Thyroid gland (tissue), 4 donors: ENCODE data around the gene SS18L1. TPM values are rescaled to one million over a fixed set of nuclear protein-coding genes. Genes with fewer than 3 reads are reported as not detected.

Source experiments
- DNase-seq, 2 donors: peaks; one replicate each; pipeline ENCODE4 v3.0.0-alpha.2; 2019
- H3K27ac ChIP-seq, 3 donors: fragments of 200-600 bp; sonication (generic); 1 replicate in 2 of 3; 2 replicates in 1 of 3; pipeline ENCODE4 v1.5.1; 2016 to 2019; ENCODE audit warnings: mild to moderate bottlenecking in 1 of 3, moderate library complexity in 1 of 3
- H3K27me3 ChIP-seq: fragments of 200-600 bp; sonication (generic); one replicate; pipeline ENCODE4 v1.5.1; 2019
- H3K36me3 ChIP-seq, 2 donors: fragments of 200-600 bp; sonication (generic); one replicate each; pipeline ENCODE4 v1.5.1; 2016 to 2019
- H3K4me1 ChIP-seq, 2 donors: fragments of 200-600 bp; sonication (generic); one replicate each; pipeline ENCODE4 v1.5.1; 2017 to 2019
- H3K4me3 ChIP-seq, 3 donors: fragments of 200-600 bp; sonication (generic); replicated peaks in 1 of 3; 1 replicate in 2 of 3; 2 replicates in 1 of 3; pipeline ENCODE4 v1.5.1; 2016; ENCODE audit warnings: mild to moderate bottlenecking in 1 of 3
- H3K9me3 ChIP-seq: fragments of 200-600 bp; sonication (generic); one replicate; pipeline ENCODE4 v1.5.1; 2017
- CTCF ChIP-seq, 6 experiments: fragments of 200-600 bp in 3 of 6; fragments of 450-650 bp in 3 of 6; sonication (generic) in 3 of 6; IDR thresholded peaks; one replicate each; pipeline ENCODE4 v1.5.1; 2016 to 2019; ENCODE audit warnings: antibody characterized with exemption in 6 of 6, mild to moderate bottlenecking in 2 of 6, inconsistent platforms in 1 of 6, moderate library complexity in 1 of 6
- POLR2A ChIP-seq, 2 donors: fragments of 450-650 bp; IDR thresholded peaks; one replicate each; pipeline ENCODE4 v1.6.1; 2017; ENCODE audit warnings: antibody characterized with exemption in 2 of 2, mild to moderate bottlenecking in 2 of 2, moderate library complexity in 1 of 2
- WGBS, 2 donors: methylation state at CpG; one replicate each; pipeline ENCODE4 v1.1.5; 2017; 5-methylcytosine and 5-hydroxymethylcytosine counted together
- intact Hi-C: fragments of 100-400 bp; cut with DNase I; formaldehyde crosslinking; loops from one replicate; pipeline ENCODE4 v1.15.1; 2023
- total RNA-seq, 4 donors: library from RNA; depleted of rRNA; stranded (reverse); fragments of >200 nt; gene quantifications; one replicate each; pipeline ENCODE4 v1.2.3, GENCODE V29; 2016

SS18L1 gene
- total RNA-seq, 4 donors from 2014 or later, result 12.2 to 22.0 (median 15.2) TPM

DNA sequence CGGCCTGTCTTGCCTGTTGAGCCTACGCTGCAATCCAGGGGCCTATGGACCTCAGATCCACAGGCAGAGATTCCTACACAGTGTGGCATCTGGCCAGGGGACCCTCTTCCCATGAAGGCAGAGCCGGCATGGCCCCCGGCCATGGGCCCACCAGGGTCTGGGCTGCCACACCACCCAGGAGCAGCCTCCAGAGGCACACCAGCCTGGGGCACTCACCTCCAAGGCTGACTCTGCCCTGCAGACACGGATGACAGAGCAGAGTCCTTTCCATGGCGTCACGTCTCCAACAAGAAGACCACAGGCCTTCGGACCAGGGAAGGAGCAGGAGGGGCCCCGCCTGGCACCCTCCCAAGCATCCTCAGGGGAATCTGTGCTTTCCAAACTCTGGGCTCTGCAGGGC is 80.0 kb downstream of the SS18L1 start:
- Histone ChIP-seq H3K27ac (no peak overlapping the region), H3K4me3 (no peak overlapping the region), H3K27me3 (peaks cover 7% of the 10 kb centered on the region), H3K4me1 (peaks cover 5 to 13% of the 10 kb centered on the region in 2 donors), H3K9me3 (no peaks in the 10 kb centered on the region), H3K36me3 (no peaks in the 10 kb centered on the region)
- 20 to 60% methylated on average over 1 to 6 of the region's 9 CpGs for WGBS, 2 donors
- TF ChIP-seq POLR2A (IDR thresholded peaks at IDR 0.05), result no peak
- TF ChIP-seq CTCF (IDR thresholded peaks at IDR 0.05), result no peak
- intact Hi-C loops, result no loop called here
- no peak for DNase-seq

DNA sequence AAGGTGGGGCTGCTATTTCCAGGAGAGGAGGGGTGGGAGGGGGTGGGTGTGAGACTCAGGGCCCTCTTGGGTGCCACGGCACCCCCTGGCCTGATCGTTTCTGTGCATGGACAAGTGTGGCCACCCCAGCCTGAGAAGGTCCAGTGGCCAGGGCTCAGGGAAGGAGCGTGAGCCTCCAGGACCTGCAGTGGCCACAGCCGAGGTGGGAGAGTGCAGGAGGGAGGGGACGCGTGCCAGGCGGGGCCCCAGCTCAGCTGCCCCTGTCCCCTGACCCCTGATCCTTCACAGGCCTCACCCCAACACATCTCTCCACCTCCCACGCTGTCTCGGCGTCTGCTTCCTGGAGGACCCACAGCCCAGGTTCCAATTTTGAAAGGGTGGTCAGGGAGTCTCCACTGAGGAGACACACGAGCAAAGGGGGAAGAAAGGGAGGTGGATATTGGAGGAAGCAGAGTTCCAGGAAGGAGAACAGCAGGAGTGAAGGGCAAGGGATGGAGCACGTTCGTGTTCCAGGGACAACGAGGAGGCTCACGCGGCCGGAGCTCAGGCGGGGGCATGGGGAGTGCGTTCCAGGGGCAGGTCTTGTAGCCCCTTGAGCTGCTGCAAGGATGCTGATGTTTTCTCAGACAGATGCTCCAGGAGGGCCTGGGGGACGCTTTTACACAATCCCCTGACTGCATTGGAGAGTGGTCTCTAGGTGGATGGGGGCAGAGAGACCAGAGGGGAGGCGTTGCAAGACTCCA is 80.7 kb downstream of the SS18L1 start:
- no peak for DNase-seq
- H3K27ac ChIP-seq, result no peak overlapping the region
- no peak overlapping the region for H3K4me3 ChIP-seq
- 34 to 37% methylated on average over 16 to 19 of the region's 21 CpGs for WGBS, 2 donors
- no peaks in the 10 kb centered on the region for H3K9me3 ChIP-seq
- H3K36me3 ChIP-seq, result no peaks in the 10 kb centered on the region
- TF ChIP-seq CTCF (IDR thresholded peaks at IDR 0.05) (no peak), POLR2A (IDR thresholded peaks at IDR 0.05) (no peak)
- intact Hi-C loops, result no loop called here
- H3K4me1 ChIP-seq, result peaks cover 5 to 10% of the 10 kb centered on the region in 2 donors
- H3K27me3 ChIP-seq, result peaks cover under 1% of the 10 kb centered on the region

- no peak overlapping the region for H3K4me3 ChIP-seq
- DNase-seq, result no peak
- 90 to 91% methylated on average over 8 to 10 of the region's 13 CpGs for WGBS, 2 donors
- H3K36me3 ChIP-seq, result no peaks in the 10 kb centered on the region
- no peaks in the 10 kb centered on the region for H3K9me3 ChIP-seq
- no peak overlapping the region for H3K27ac ChIP-seq
- intact Hi-C loops, result no loop called here
- TF ChIP-seq POLR2A (IDR thresholded peaks at IDR 0.05) (no peak), CTCF (IDR thresholded peaks at IDR 0.05) (no peak)
- no peaks in the 10 kb centered on the region for H3K27me3 ChIP-seq
- peaks cover 5 to 6% of the 10 kb centered on the region in 2 donors for H3K4me1 ChIP-seq
Measured at GRCh38 chr20:62225026-62225425, 81.5 kb downstream of the SS18L1 start.

GRCh38 chr20:62225820-62226635 is 82.5 kb downstream of the SS18L1 start:
- H3K36me3 ChIP-seq, result no peaks in the 10 kb centered on the region
- no peak for DNase-seq
- intact Hi-C loops, result no loop called here
- no peak for TF ChIP-seq POLR2A (IDR thresholded peaks at IDR 0.05)
- TF ChIP-seq CTCF (IDR thresholded peaks at IDR 0.05), result no peak
- H3K4me1 ChIP-seq, result no peaks in the 10 kb centered on the region
- WGBS, 2 donors, result 74 to 78% methylated on average over 6 to 17 of the region's 17 CpGs
- H3K9me3 ChIP-seq, result no peaks in the 10 kb centered on the region
- H3K27ac ChIP-seq, result no peak overlapping the region
- H3K27me3 ChIP-seq, result no peaks in the 10 kb centered on the region
- no peak overlapping the region for H3K4me3 ChIP-seq
